HepG2 (cell line): Measurements from ENCODE around the gene MVK. TPM values are rescaled to one million over a fixed set of nuclear protein-coding genes. Genes with fewer than 3 reads are reported as not detected.
A peak's percentile ranks its signal among the peaks of the same experiment; 100 is the strongest.

Experiments used
- HMGA1 ChIP-seq: sonication (generic); formaldehyde crosslinking; conservative IDR thresholded peaks from 2 replicates; pipeline ENCODE4 v1.4.0; 2020; ENCODE audit warnings: missing genetic modification reagents
- MAFG ChIP-seq: sonication (generic); formaldehyde crosslinking; IDR thresholded peaks from 2 replicates; pipeline ENCODE4 v1.5.1; 2020; ENCODE audit warnings: mild to moderate bottlenecking, missing genetic modification reagents
- MTA1 ChIP-seq: sonication (generic); formaldehyde crosslinking; IDR thresholded peaks from 2 replicates; pipeline ENCODE4 v1.4.0; 2020; ENCODE audit warnings: missing genetic modification reagents, mild to moderate bottlenecking, borderline replicate concordance
- MTF2 ChIP-seq: sonication (generic); formaldehyde crosslinking; IDR thresholded peaks from 2 replicates; pipeline ENCODE4 v1.5.0; 2020; ENCODE audit warnings: missing genetic modification reagents, borderline replicate concordance
- ZFP62 ChIP-seq: sonication (generic); formaldehyde crosslinking; IDR thresholded peaks from 2 replicates; pipeline ENCODE4 v1.4.0; 2020; ENCODE audit warnings: missing genetic modification reagents
- ZMYM3 ChIP-seq: sonication (generic); formaldehyde crosslinking; IDR thresholded peaks from 2 replicates; pipeline ENCODE4 v1.5.1; 2020; ENCODE audit warnings: mild to moderate bottlenecking, missing genetic modification reagents
- ZNF17 ChIP-seq: sonication (generic); formaldehyde crosslinking; IDR thresholded peaks from 2 replicates; pipeline ENCODE4 v1.5.0; 2020; ENCODE audit warnings: mild to moderate bottlenecking, missing genetic modification reagents
- ZNF333 ChIP-seq: sonication (generic); formaldehyde crosslinking; IDR thresholded peaks from 2 replicates; pipeline ENCODE4 v1.4.0; 2020; ENCODE audit warnings: mild to moderate bottlenecking, missing genetic modification reagents, borderline replicate concordance
- ZNF660 ChIP-seq: sonication (generic); formaldehyde crosslinking; IDR thresholded peaks from 2 replicates; pipeline ENCODE4 v1.5.1; 2020; ENCODE audit warnings: mild to moderate bottlenecking, low read depth, missing genetic modification reagents, borderline replicate concordance
- ZNF747 ChIP-seq: sonication (generic); formaldehyde crosslinking; IDR thresholded peaks from 2 replicates; pipeline ENCODE4 v1.8.1; 2023; ENCODE audit warnings: missing genetic modification reagents, mild to moderate bottlenecking, borderline replicate concordance
- ZNF781 ChIP-seq: sonication (generic); formaldehyde crosslinking; IDR thresholded peaks from 2 replicates; pipeline ENCODE4 v1.5.1; 2020; ENCODE audit warnings: borderline replicate concordance, mild to moderate bottlenecking, missing genetic modification reagents; ENCODE audit errors: not compliant biosample characterization
- polyA plus RNA-seq, 8 experiments: library from polyadenylated mRNA; depleted of rRNA in 3 of 8; stranded (reverse) in 7 of 8; unstranded in 1 of 8; fragments of >200 nt; fragmentation: Illumina TruSeq in 4 of 8; extraction: Trizol in 4 of 8; gene quantifications; 2 replicates each; pipeline versions ENCODE4 v1.2.1 to v1.2.3, GENCODE V29; 2011 to 2016; ENCODE audit warnings: low read depth in 4 of 8, missing spikeins in 1 of 8, mixed read lengths in 1 of 8; ENCODE audit not compliant: insufficient read depth in 1 of 8
- total RNA-seq, 5 experiments: library from RNA; depleted of rRNA; stranded (reverse); fragments of >200 nt; fragmentation: Illumina TruSeq; extraction: Trizol; gene quantifications; 2 replicates each; pipeline ENCODE4 v1.2.3, GENCODE V29; 2016; ENCODE audit warnings: low read depth in 1 of 5
- TF ChIP-seq, protein P1 (sequence below): sonication (generic); formaldehyde crosslinking; IDR thresholded peaks from 2 replicates; pipeline ENCODE4 v1.4.0; 2020; ENCODE audit warnings: mild to moderate bottlenecking, missing genetic modification reagents, borderline replicate concordance
- TF ChIP-seq, protein P2 (sequence below): sonication (generic); formaldehyde crosslinking; IDR thresholded peaks from 2 replicates; pipeline ENCODE4 v1.9.0; 2022; ENCODE audit warnings: missing genetic modification reagents, mild to moderate bottlenecking, borderline replicate concordance
- TF ChIP-seq, protein P3 (sequence below): IDR thresholded peaks from 2 replicates; pipeline ENCODE4 v1.6.1; 2012; ENCODE audit warnings: inconsistent platforms
- TF ChIP-seq, protein P4 (sequence below): sonication (generic); formaldehyde crosslinking; IDR thresholded peaks from 2 replicates; pipeline ENCODE4 v1.4.0; 2020; ENCODE audit warnings: mild to moderate bottlenecking, missing genetic modification reagents
- TF ChIP-seq, protein P5 (sequence below): sonication (generic); formaldehyde crosslinking; IDR thresholded peaks from 2 replicates; pipeline ENCODE4 v1.8.1; 2023; ENCODE audit warnings: mild to moderate bottlenecking, inconsistent platforms, moderate library complexity, missing genetic modification reagents, borderline replicate concordance
- TF ChIP-seq, protein P6 (sequence below): sonication (generic); formaldehyde crosslinking; IDR thresholded peaks from 2 replicates; pipeline ENCODE4 v1.8.0; 2022; ENCODE audit warnings: low read depth, missing genetic modification reagents

MVK gene
- total and polyA plus RNA-seq, 2 of the 13 experiments (the other 11 are each of a cell fraction or from before 2014, with no cell fraction given): 11.6 to 66.9 TPM

DNA sequence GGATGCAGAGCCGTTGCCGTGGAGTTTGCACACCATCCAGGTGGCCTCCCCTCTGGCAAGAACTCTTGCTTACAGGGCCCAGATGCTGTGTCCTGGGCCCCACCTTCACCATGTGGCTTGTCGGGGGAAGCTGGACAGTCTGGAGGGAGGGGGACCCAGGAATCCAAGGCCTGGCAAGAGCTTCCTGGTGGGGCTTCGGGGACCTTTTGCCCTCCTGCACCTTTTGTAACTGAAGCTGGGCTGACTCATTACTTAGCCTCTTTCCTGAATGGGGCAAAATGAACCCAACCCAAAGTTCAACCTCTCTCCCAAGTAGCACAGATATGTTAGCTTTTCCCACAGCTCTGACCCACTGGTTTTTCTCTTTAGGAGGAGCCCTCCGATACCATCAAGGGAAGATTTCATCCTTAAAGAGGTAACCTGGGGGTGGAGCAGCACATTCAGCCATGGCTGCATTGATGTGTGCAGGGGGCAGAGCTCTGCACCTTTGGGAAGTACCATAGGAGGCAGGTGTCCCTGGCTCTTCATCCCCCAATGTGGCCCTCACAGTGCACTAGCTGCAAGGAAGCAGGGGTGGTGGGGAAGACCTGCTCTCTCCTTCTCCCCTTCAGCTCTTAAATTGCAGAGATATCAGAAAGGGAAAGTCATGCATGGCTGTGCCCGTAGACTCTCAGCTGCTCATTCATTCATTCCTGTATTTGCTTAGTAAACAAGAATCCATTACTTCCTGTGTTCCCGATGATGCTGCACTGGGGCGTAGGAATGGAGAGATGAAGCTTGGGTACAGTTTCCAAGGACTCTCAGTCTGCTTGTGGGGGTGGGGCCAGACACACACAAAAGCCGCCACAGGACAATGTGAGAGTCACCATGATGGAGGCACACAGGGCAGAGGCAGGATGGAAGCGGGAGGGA is 13.0 kb downstream of the MVK start (continued):
- TF ChIP-seq, protein P1, sequence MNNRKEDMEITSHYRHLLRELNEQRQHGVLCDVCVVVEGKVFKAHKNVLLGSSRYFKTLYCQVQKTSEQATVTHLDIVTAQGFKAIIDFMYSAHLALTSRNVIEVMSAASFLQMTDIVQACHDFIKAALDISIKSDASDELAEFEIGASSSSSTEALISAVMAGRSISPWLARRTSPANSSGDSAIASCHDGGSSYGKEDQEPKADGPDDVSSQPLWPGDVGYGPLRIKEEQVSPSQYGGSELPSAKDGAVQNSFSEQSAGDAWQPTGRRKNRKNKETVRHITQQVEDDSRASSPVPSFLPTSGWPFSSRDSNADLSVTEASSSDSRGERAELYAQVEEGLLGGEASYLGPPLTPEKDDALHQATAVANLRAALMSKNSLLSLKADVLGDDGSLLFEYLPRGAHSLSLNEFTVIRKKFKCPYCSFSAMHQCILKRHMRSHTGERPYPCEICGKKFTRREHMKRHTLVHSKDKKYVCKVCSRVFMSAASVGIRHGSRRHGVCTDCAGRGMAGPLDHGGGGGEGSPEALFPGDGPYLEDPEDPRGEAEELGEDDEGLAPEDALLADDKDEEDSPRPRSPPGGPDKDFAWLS (CRISPR knock-in tag): no peak
- TF ChIP-seq, protein P2, sequence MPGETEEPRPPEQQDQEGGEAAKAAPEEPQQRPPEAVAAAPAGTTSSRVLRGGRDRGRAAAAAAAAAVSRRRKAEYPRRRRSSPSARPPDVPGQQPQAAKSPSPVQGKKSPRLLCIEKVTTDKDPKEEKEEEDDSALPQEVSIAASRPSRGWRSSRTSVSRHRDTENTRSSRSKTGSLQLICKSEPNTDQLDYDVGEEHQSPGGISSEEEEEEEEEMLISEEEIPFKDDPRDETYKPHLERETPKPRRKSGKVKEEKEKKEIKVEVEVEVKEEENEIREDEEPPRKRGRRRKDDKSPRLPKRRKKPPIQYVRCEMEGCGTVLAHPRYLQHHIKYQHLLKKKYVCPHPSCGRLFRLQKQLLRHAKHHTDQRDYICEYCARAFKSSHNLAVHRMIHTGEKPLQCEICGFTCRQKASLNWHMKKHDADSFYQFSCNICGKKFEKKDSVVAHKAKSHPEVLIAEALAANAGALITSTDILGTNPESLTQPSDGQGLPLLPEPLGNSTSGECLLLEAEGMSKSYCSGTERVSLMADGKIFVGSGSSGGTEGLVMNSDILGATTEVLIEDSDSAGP: peak; percentile 34; the same call in 1 of the 2 replicates
- TF ChIP-seq, protein P3, sequence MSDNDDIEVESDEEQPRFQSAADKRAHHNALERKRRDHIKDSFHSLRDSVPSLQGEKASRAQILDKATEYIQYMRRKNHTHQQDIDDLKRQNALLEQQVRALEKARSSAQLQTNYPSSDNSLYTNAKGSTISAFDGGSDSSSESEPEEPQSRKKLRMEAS: peak; percentile 47
- TF ChIP-seq ZNF17 (no peak), ZNF781 (CRISPR knock-in tag) (no peak), MAFG (CRISPR knock-in tag) (no peak), ZMYM3 (CRISPR knock-in tag) (0 out of 2 replicates have a peak, but pooled peaks have one; percentile 9), ZFP62 (CRISPR knock-in tag) (no peak), ZNF333 (CRISPR knock-in tag) (no peak), HMGA1 (CRISPR knock-in tag) (no peak), MTF2 (CRISPR knock-in tag) (no peak), ZNF660 (CRISPR knock-in tag) (no peak), ZNF747 (CRISPR knock-in tag) (no peak), MTA1 (no peak)
- TF ChIP-seq, protein P4, sequence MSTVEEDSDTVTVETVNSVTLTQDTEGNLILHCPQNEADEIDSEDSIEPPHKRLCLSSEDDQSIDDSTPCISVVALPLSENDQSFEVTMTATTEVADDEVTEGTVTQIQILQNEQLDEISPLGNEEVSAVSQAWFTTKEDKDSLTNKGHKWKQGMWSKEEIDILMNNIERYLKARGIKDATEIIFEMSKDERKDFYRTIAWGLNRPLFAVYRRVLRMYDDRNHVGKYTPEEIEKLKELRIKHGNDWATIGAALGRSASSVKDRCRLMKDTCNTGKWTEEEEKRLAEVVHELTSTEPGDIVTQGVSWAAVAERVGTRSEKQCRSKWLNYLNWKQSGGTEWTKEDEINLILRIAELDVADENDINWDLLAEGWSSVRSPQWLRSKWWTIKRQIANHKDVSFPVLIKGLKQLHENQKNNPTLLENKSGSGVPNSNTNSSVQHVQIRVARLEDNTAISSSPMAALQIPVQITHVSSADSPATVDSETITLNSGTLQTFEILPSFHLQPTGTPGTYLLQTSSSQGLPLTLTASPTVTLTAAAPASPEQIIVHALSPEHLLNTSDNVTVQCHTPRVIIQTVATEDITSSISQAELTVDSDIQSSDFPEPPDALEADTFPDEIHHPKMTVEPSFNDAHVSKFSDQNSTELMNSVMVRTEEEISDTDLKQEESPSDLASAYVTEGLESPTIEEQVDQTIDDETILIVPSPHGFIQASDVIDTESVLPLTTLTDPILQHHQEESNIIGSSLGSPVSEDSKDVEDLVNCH (CRISPR knock-in tag): no peak
- TF ChIP-seq, protein P5, sequence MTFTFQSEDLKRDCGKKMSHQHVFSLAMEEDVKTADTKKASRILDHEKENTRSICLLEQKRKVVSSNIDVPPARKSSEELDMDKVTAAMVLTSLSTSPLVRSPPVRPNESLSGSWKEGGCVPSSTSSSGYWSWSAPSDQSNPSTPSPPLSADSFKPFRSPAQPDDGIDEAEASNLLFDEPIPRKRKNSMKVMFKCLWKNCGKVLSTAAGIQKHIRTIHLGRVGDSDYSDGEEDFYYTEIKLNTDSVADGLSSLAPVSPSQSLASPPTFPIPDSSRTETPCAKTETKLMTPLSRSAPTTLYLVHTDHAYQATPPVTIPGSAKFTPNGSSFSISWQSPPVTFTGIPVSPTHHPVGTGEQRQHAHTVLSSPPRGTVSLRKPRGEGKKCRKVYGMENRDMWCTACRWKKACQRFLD (CRISPR knock-in tag): no peak
- TF ChIP-seq, protein P6, sequence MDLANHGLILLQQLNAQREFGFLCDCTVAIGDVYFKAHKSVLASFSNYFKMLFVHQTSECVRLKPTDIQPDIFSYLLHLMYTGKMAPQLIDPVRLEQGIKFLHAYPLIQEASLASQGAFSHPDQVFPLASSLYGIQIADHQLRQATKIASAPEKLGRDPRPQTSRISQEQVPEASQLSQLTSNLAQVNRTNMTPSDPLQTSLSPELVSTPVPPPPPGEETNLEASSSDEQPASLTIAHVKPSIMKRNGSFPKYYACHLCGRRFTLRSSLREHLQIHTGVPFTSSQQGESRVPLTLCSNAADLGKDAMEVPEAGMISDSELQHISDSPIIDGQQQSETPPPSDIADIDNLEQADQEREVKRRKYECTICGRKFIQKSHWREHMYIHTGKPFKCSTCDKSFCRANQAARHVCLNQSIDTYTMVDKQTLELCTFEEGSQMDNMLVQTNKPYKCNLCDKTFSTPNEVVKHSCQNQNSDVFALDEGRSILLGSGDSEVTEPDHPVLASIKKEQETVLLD: no peak
